ENCODE results near the gene CCDC192.
"Not testable (repeated sequence)": the region's sequence is repeated elsewhere in the genome, so short reads cannot be mapped to it uniquely, and the experiment has no call there.

The CCDC192 gene

DNA sequence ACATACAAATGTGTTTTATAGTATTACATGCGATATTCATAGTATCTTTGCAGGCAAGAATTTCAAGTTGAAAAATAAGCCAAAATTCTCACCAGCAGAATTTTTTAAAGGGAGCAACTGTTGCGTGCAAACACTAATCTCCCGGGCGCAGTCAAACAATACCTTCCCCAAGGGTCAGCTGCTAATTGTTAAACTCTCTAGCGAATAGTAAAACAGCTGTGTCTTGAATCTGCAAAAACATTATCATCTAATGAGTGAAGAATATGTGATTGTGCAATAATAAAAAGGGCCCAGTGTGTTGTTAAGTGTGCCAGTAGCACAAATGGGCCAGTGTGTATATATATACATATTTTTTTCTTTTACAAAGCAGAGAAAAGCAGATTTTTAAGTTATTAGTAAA, 131.4 kb downstream of the CCDC192 start:
- Histone ChIP-seq H3K27ac (ENCODE audit: low read depth, low read length) (no peak overlapping the region), H3K4me1 (ENCODE audit: insufficient read depth, low read length) (peaks cover 6% of the 10 kb centered on the region), H3K9me3 (ENCODE audit: low read length) (no peaks in the 10 kb centered on the region), H3K36me3 (ENCODE audit: insufficient read depth, low read length) (no peaks in the 10 kb centered on the region), H3K4me3 (ENCODE audit: low read depth in 1 of 2, low read length in 2 of 2) (no peak overlapping the region), H3K27me3 (ENCODE audit: control insufficient read depth in 1 of 2, insufficient read depth in 2 of 2, low read length in 2 of 2) (no peaks in the 10 kb centered on the region), H3K9ac (ENCODE audit: low read length) (no peak overlapping the region)

DNA sequence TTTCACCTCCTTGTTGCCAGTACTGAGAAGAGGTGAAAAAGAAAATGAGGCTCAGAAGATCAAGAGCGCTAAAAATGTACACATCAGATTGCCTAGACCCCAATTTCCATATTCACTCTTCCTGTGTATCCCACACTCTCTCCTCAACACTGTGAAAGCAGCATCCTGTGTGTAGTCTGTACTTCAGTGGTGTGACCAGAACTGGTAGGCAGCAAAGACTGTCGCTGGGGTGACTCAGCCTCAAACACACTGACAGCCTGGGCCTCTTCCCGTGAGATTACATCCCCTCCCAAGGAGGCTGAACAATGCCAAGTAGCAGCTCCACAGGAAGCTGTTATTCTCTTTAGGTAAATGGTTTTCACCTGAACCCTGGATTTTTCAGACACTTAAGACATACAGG, 135.5 kb downstream of the CCDC192 start:
- Histone ChIP-seq H3K9me3 (ENCODE audit: low read length) (no peaks in the 10 kb centered on the region), H3K36me3 (ENCODE audit: insufficient read depth, low read length) (no peaks in the 10 kb centered on the region), H3K4me3 (ENCODE audit: low read depth in 1 of 2, low read length in 2 of 2) (no peak overlapping the region), H3K27ac (ENCODE audit: low read depth, low read length) (no peak overlapping the region), H3K4me1 (ENCODE audit: insufficient read depth, low read length) (peaks cover 6% of the 10 kb centered on the region), H3K9ac (ENCODE audit: low read length) (no peak overlapping the region), H3K27me3 (ENCODE audit: control insufficient read depth in 1 of 2, insufficient read depth in 2 of 2, low read length in 2 of 2) (no peaks in the 10 kb centered on the region)

DNA sequence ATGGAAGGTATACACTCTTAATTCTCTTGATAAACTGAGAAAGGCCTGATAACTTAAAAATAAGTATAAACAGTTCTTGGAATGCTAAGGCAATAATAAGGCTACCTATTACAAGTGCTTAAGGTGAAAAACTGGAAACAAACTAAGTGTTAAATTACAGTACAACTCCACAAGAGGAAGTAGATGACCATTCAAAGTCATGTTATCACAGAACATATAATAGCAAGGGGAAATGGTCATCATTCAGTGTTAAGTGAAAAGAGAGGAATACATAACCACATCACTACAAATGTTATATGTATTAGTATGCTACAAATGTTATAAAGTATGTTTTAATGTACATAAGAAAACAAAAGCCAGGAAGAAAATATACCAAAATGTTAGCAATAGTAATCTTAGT, 135.9 kb downstream of the CCDC192 start:
- Histone ChIP-seq H3K4me3 (ENCODE audit: low read depth in 1 of 2, low read length in 2 of 2) (no peak overlapping the region), H3K4me1 (ENCODE audit: insufficient read depth, low read length) (peaks cover 3% of the 10 kb centered on the region), H3K27me3 (ENCODE audit: control insufficient read depth in 1 of 2, insufficient read depth in 2 of 2, low read length in 2 of 2) (no peaks in the 10 kb centered on the region), H3K9me3 (ENCODE audit: low read length) (no peaks in the 10 kb centered on the region), H3K27ac (ENCODE audit: low read depth, low read length) (no peak overlapping the region), H3K36me3 (ENCODE audit: insufficient read depth, low read length) (no peaks in the 10 kb centered on the region), H3K9ac (ENCODE audit: low read length) (no peak overlapping the region)

DNA sequence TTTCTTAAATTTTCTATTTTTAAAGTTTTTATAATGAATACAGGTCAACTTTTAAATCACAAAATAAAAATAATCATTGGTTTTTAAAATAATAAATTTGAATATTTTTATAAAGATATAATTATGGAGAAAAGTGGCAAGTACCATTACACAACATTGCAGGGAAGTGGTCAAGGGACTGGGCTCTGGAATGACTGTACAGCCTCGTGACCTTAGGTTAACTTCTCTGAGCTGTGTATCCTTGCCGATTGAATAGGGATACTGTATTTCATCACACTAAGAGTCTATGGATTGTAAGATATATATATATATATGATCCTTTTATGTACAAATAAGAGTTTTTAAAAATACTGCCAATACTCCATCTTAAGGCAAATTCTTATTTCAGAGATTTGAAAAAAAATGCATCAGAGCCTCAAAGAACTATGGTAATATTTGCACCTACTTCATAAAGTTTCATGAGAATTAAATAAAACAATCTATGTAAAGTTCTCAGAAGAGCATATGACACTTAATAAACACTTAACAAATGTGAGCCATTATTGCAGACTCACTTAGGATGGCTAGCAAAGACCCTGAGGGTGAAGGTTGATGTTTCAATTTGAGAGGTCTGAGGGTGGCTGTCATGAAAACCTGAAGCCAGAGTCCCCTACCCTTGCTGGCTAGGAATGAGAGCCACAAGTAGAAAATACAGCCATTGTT, 136.5 kb downstream of the CCDC192 start:
- H3K27me3 ChIP-seq (ENCODE audit: control insufficient read depth in 1 of 2, insufficient read depth in 2 of 2, low read length in 2 of 2): no peaks in the 10 kb centered on the region
- H3K36me3 ChIP-seq (ENCODE audit: insufficient read depth, low read length): no peaks in the 10 kb centered on the region
- H3K4me1 ChIP-seq (ENCODE audit: insufficient read depth, low read length): peaks cover 4% of the 10 kb centered on the region
- no peaks in the 10 kb centered on the region for H3K9me3 ChIP-seq (ENCODE audit: low read length)
- no peak overlapping the region for H3K4me3 ChIP-seq (ENCODE audit: low read depth in 1 of 2, low read length in 2 of 2)
- H3K9ac ChIP-seq (ENCODE audit: low read length): no peak overlapping the region
- H3K27ac ChIP-seq (ENCODE audit: low read depth, low read length): no peak overlapping the region

DNA sequence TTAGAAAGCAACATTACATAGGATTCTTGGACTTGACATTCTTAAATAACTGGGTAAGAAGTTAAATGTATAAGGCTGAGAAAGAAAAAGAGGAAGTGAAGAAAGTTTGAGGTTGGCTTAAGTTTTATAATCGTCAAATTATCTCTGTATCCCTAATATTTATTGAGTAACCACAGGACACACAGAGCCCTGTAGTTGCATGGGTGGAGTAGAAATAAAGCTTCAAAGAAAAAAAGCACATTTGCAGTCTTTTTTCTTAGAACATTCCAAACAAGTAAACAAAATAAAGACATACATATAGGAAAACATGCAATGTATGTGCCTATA, 137.0 kb downstream of the CCDC192 start:
- Histone ChIP-seq H3K9ac (ENCODE audit: low read length) (no peak overlapping the region), H3K9me3 (ENCODE audit: low read length) (no peaks in the 10 kb centered on the region), H3K4me3 (ENCODE audit: low read depth in 1 of 2, low read length in 2 of 2) (no peak overlapping the region), H3K27me3 (ENCODE audit: control insufficient read depth in 1 of 2, insufficient read depth in 2 of 2, low read length in 2 of 2) (no peaks in the 10 kb centered on the region), H3K27ac (ENCODE audit: low read depth, low read length) (no peak overlapping the region), H3K36me3 (ENCODE audit: insufficient read depth, low read length) (no peaks in the 10 kb centered on the region), H3K4me1 (ENCODE audit: insufficient read depth, low read length) (peaks cover 9% of the 10 kb centered on the region)

DNA sequence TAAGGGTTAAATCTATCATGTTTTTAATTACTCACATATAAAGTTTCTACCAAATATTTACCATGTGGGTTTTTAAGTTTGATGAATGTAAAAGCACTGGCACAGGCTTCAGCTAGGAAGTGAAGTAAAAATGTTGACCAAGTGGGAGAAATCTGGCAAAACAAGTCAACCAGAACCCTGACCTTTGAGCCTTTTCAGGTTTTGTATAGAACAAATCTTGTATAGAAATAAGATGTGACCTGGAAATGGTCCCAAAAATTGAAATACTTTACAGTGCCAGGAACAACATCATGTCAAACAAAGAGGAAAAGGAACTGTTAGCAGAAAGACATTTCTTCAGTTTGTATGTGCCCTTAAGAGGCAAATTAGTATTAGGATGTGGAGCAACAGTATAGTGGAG, 137.6 kb downstream of the CCDC192 start:
- Histone ChIP-seq H3K27ac (ENCODE audit: low read depth, low read length) (no peak overlapping the region), H3K36me3 (ENCODE audit: insufficient read depth, low read length) (no peaks in the 10 kb centered on the region)

DNA sequence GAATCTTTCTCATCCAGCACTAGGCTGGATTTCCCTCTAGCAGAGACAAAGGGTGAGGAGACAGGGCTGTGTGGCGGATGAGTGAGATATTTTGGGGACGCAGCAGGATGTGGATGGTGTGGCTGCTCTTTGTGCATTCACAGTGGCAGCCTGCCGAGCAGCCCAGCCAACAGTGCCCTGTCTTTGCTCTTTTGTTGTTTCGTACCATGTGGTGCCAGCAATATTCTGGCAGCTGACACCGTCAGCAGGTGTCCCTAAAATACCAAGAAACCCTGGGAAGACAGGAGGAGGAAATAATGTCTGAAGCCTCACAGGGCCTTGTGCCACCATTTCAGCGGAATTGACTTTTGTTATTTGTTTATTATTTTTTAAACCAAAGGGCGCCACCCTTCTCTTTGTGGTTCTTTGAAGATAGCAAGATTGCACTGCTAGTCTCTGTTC, 141.4 kb downstream of the CCDC192 start:
- Histone ChIP-seq H3K4me1 (ENCODE audit: insufficient read depth, low read length) (peaks cover 10% of the 10 kb centered on the region), H3K27ac (ENCODE audit: low read depth, low read length) (no peak overlapping the region), H3K27me3 (ENCODE audit: control insufficient read depth in 1 of 2, insufficient read depth in 2 of 2, low read length in 2 of 2) (no peaks in the 10 kb centered on the region), H3K9ac (ENCODE audit: low read length) (no peak overlapping the region), H3K36me3 (ENCODE audit: insufficient read depth, low read length) (no peaks in the 10 kb centered on the region), H3K4me3 (ENCODE audit: low read depth in 1 of 2, low read length in 2 of 2) (no peak overlapping the region), H3K9me3 (ENCODE audit: low read length) (no peaks in the 10 kb centered on the region)

More for the DNA sequence above, 137.6 kb downstream of the CCDC192 start:
- Histone ChIP-seq H3K4me1 (ENCODE audit: insufficient read depth, low read length) (peaks cover 10% of the 10 kb centered on the region), H3K9ac (ENCODE audit: low read length) (no peak overlapping the region), H3K4me3 (ENCODE audit: low read depth in 1 of 2, low read length in 2 of 2) (no peak overlapping the region), H3K27me3 (ENCODE audit: control insufficient read depth in 1 of 2, insufficient read depth in 2 of 2, low read length in 2 of 2) (no peaks in the 10 kb centered on the region), H3K9me3 (ENCODE audit: low read length) (no peaks in the 10 kb centered on the region)

DNA sequence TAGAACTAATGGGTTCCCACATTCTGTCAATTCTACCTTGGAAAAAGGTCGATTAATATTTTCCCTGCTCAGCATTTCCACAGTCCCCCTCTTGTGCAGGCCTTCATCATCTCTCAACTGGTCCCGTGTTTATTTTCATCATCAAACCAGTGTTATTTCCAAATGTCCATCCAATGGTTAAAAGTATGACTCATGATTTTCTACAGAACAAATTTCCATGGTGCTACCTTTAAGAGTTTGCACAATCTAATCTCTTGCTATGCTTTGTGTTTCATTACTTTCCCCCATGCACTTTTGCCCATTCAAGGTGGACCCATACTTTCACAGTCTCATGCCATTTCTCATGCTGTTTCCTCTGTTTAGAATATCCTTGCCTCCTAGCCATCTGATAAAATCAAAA, 143.7 kb downstream of the CCDC192 start:
- Histone ChIP-seq H3K4me3 (ENCODE audit: low read depth in 1 of 2, low read length in 2 of 2) (no peak overlapping the region), H3K27ac (ENCODE audit: low read depth, low read length) (no peak overlapping the region), H3K4me1 (ENCODE audit: insufficient read depth, low read length) (peaks cover 10% of the 10 kb centered on the region), H3K36me3 (ENCODE audit: insufficient read depth, low read length) (no peaks in the 10 kb centered on the region), H3K9me3 (ENCODE audit: low read length) (no peaks in the 10 kb centered on the region), H3K27me3 (ENCODE audit: control insufficient read depth in 1 of 2, insufficient read depth in 2 of 2, low read length in 2 of 2) (no peaks in the 10 kb centered on the region), H3K9ac (ENCODE audit: low read length) (no peak overlapping the region)

DNA sequence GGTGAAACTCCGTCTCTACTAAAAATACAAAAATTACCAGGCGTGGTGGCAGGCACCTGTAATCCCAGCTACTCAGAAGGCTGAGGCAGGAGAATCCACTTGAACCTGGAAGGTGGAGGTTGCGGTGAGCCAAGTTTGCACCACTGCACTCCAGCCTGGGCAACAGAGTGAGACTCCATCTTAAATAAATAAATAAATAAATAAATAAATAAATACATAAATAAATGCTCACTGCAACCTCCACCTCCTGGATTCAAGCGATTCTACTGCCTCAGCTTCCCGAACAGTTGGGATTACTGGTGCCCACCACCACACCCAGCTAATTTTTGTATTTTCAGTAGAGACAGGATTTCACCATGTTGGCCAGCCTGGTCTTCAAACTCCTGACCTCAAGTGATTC, 144.4 kb downstream of the CCDC192 start:
- H3K27me3 ChIP-seq (ENCODE audit: control insufficient read depth in 1 of 2, insufficient read depth in 2 of 2, low read length in 2 of 2); H3K27ac ChIP-seq (ENCODE audit: low read depth, low read length); H3K9me3 ChIP-seq (ENCODE audit: low read length); H3K36me3 ChIP-seq (ENCODE audit: insufficient read depth, low read length); H3K9ac ChIP-seq (ENCODE audit: low read length); H3K4me3 ChIP-seq (ENCODE audit: low read depth in 1 of 2, low read length in 2 of 2): not testable (repeated sequence)
- peaks cover 10% of the 10 kb centered on the region for H3K4me1 ChIP-seq (ENCODE audit: insufficient read depth, low read length)

DNA sequence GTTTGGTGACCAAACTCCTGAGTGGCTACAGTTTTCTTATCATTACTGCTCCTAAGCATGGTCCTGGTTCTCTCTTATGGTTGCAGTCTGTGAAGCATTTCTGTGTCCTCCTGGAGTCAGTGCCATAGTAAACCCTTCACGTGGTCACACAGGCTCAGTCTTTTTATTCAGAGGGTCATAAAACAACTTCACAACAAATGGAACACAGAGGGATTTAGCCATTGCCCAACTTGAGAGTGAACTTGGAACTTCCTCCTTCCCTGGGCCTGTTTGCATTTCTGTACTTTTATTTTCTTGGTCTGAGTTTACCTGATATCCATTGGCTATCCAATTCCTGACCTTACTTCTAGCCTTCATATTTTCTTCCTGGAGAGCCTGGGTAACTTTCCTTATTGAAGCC, 144.9 kb downstream of the CCDC192 start:
- Histone ChIP-seq H3K4me3 (ENCODE audit: low read depth in 1 of 2, low read length in 2 of 2) (no peak overlapping the region), H3K27me3 (ENCODE audit: control insufficient read depth in 1 of 2, insufficient read depth in 2 of 2, low read length in 2 of 2) (no peaks in the 10 kb centered on the region), H3K4me1 (ENCODE audit: insufficient read depth, low read length) (peaks cover 10% of the 10 kb centered on the region), H3K9ac (ENCODE audit: low read length) (no peak overlapping the region), H3K36me3 (ENCODE audit: insufficient read depth, low read length) (no peaks in the 10 kb centered on the region), H3K27ac (ENCODE audit: low read depth, low read length) (no peak overlapping the region), H3K9me3 (ENCODE audit: low read length) (no peaks in the 10 kb centered on the region)

DNA sequence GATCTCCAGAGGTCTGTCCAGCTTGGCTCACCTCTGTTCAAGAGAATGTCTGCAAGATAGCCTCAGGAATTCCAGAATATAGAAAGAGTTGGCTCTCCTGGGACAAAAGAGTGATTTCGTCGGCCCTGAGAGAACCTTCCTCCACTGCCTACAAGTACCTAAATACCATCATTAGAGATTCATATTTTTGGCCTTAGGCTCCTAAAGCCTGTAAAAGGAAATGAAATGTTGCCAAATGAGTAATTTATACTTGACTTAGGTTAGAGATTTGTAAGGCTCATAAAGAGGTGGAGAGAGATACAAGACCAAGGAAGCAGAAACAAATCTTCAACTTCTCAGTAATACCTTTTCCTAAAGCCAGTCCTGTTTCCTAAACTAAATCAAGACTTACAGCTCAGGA, 146.2 kb downstream of the CCDC192 start:
- Histone ChIP-seq H3K27ac (ENCODE audit: low read depth, low read length) (no peak overlapping the region), H3K4me3 (ENCODE audit: low read depth in 1 of 2, low read length in 2 of 2) (no peak overlapping the region), H3K27me3 (ENCODE audit: control insufficient read depth in 1 of 2, insufficient read depth in 2 of 2, low read length in 2 of 2) (no peaks in the 10 kb centered on the region), H3K36me3 (ENCODE audit: insufficient read depth, low read length) (no peaks in the 10 kb centered on the region), H3K4me1 (ENCODE audit: insufficient read depth, low read length) (peaks cover 9% of the 10 kb centered on the region), H3K9me3 (ENCODE audit: low read length) (no peaks in the 10 kb centered on the region), H3K9ac (ENCODE audit: low read length) (no peak overlapping the region)

DNA sequence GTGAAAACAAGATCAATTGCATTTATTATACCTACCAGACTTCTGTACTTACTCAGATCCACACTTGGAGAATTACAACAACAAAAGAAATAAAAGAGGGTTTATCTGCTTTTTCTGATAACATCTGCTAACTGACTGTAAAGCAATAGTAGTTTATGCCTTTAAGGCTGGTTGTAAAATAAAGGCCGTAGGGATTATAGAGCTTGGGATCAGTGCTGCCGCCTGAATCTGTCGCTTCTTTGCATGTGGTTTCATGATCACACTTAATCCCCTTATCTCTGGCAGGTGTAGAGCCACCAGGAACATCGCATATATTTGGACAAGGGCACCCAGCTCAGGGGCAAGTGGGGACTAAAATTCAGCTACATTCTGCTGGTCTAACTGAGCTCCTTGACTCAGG, 146.7 kb downstream of the CCDC192 start:
- no peaks in the 10 kb centered on the region for H3K9me3 ChIP-seq (ENCODE audit: low read length)
- H3K9ac ChIP-seq (ENCODE audit: low read length): no peak overlapping the region
- no peak overlapping the region for H3K27ac ChIP-seq (ENCODE audit: low read depth, low read length)
- H3K4me3 ChIP-seq (ENCODE audit: low read depth in 1 of 2, low read length in 2 of 2): no peak overlapping the region
- peaks cover 4% of the 10 kb centered on the region for H3K4me1 ChIP-seq (ENCODE audit: insufficient read depth, low read length)
- H3K36me3 ChIP-seq (ENCODE audit: insufficient read depth, low read length): no peaks in the 10 kb centered on the region
- no peaks in the 10 kb centered on the region for H3K27me3 ChIP-seq (ENCODE audit: control insufficient read depth in 1 of 2, insufficient read depth in 2 of 2, low read length in 2 of 2)
